ENCODE measurements around the gene ALG2.
A peak's percentile ranks its signal among the peaks of the same experiment; 100 is the strongest.

ALG2 gene

DNA sequence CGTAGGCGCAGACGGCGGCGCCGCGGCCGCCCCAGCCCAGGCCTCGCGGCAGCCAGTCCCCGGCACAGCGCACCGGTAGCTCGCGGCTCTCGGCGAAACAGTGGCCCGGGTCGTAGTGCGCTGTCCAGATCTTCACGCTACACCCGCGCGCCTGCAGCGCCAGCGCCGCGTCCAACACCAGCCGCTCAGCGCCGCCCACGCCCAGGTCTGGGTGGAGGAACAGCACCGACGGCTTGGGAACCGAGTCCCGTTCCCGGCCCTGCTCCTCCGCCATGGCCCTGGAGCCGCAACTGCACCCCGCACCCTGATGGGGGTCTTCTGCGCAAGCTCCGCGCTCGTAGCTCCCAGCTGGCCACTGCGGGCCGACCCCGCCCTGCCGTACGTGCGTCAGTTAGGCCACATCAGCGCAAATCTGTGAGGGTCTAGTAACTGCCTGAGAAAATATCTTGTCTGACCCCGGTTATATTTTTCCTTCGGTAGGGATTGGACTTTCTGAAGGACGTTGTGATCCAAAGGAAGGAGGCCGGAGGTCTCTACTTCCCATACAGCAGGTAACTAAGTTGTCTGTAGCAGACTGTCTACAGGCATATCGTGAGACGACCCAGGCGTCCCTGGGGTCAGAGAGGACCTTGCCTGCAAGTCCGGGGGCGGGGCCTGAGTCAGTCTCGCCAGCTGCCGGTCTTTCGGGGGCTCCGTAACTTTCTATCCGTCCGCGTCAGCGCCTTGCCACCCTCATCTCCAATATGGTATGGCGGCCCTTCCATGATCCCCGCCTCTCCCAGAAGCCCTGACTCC, at the start of gene ALG2, which contains the start of gene SEC61B:
ALG2 (minus strand) TSS at position 322 of the 795 bp plus-strand sequence; CDS start at position 274, 48 bp downstream.
SEC61B (plus strand) TSS at position 662 of the 795 bp plus-strand sequence; CDS start at position 744, 82 bp downstream.
- DNase-seq (ENCODE audit: low read depth in 2 of 2): peak; percentile 90 to 91

GRCh38 chr9:99270491-99270890, 48.7 kb upstream of the ALG2 start:
- DNase-seq (ENCODE audit: low read depth in 2 of 2): no peak

DNA sequence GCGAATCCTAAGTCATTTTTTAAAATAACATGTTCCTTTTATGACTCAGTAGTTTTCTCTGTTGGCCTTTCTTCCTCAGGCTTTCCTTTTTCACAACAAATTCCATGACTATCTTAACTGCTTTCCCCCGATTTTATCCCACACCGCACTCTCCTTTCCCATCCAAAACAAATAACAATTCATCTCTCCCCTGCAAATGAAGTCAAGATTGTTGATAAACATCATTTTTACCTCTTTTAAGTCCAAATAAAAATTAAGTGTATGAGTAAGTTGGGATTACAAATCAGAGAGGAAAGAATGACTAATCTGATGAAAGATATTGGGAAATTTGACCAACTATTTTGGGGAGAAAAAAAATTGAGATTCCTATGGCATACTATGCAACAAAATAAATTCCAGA, 47.7 kb upstream of the ALG2 start:
- DNase-seq (ENCODE audit: low read depth in 2 of 2): no peak

DNA sequence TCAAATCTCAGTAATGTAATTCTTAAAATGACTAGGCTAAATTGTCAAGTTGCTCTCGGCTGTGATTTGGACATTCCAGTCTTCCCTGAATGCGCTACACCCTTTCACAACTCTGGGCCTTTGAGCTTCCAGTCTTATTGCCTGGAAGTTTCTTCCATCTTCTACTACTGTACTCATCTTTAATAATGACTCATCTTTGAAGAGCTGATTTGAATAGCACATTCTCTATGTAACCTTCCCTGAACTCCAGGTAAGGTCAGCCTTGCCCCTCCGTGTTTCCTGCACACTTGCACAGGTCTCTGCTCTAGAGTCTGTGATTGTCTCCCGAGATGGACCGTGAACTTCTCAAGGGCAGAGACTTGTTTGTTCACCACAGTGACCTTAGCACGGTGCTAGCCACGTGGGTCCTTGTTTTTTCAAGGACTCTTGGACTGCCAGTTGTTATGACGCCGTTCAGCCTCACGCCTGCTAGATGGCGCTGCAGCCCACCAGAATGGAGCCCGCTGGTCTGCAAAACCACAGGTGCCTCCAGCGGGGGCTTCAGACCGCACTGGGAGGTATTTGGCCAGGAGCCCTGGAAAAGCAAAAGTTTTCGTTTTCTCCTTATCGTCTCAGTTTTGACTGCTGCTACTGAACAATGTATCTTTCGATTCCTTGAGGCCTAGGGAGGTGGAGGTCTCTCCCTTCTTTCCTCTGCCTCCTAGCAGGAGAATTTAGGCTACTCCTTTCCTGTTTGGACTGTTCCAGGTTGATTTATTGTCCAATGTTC, 44.7 kb upstream of the ALG2 start:
- peak; percentile 53 to 62 for DNase-seq (ENCODE audit: low read depth in 2 of 2)

GRCh38 chr9:99265691-99266090, 43.9 kb upstream of the ALG2 start:
- no peak for DNase-seq (ENCODE audit: low read depth in 2 of 2)

GRCh38 chr9:99264070-99264680, 42.4 kb upstream of the ALG2 start:
- DNase-seq (ENCODE audit: low read depth in 2 of 2): no peak

- DNase-seq (ENCODE audit: low read depth in 2 of 2): no peak
These were observed 41.2 kb upstream of the ALG2 start for GRCh38 chr9:99262949-99263418.

- no peak for DNase-seq (ENCODE audit: low read depth in 2 of 2)
These were observed 40.2 kb upstream of the ALG2 start for GRCh38 chr9:99261923-99262322.

- no peak for DNase-seq (ENCODE audit: low read depth in 2 of 2)
These were observed 37.6 kb upstream of the ALG2 start for GRCh38 chr9:99259231-99259918.

DNA sequence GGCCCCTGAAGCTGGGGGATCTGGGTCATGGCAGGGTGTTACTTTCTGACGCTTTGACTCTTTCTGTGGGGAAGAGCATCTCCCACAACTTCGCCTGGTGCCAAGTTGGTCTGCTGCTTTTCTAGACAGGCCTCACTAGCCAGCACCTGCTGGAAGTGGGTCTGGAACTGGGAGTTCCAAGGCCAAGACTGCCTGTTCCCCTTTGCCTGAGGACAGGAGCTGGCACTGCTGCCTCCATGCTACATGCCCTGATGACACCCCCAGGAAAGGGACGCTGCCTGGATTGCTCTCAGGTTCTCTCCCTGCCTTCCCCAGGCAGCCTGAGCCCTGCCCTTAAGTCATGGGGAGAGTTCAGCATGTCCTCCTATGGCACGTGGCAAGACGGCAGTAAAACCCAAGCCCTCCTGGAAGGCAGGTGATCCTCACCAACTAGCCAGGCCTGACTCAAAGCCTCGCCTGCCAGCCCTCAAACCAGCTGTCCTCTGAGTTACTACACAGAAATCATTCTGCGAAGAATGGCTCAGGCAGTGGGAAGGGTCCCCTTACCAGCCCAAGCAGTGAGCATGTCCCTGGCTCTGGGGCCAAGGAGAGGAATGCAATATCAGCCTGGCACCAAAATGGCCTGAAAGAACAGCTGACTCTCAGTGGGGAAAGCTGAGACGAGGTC, 36.1 kb upstream of the ALG2 start:
- DNase-seq (ENCODE audit: low read depth in 2 of 2): no peak

GRCh38 chr9:99255651-99256050, 33.9 kb upstream of the ALG2 start:
- no peak for DNase-seq (ENCODE audit: low read depth in 2 of 2)

- DNase-seq (ENCODE audit: low read depth in 2 of 2): peak; percentile 89 to 90
These were observed 32.2 kb upstream of the ALG2 start for GRCh38 chr9:99253772-99254431.

GRCh38 chr9:99253134-99253533, 31.4 kb upstream of the ALG2 start:
- peak in 1 of 2 donors; percentile 37 for DNase-seq (ENCODE audit: low read depth in 2 of 2)

DNA sequence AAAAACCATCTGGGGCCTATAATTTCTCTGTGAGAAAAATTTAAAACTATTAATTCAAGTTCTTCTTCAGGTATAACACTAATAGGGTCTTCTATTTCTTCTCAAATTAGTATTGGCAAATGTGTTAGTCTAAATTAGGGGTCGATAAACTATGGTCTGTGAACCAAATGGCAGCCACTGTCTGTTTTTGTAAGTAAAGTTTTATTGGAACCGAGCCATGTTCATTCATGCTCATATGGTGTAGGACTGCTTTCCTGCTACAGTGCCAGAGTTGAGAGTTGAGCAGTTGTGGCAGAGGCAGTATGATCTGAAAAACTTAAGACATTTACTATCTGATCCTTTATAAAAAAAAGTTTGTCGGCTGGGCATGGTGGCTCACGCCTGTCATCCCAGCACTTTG, 29.4 kb upstream of the ALG2 start:
- no peak for DNase-seq (ENCODE audit: low read depth in 2 of 2)

DNA sequence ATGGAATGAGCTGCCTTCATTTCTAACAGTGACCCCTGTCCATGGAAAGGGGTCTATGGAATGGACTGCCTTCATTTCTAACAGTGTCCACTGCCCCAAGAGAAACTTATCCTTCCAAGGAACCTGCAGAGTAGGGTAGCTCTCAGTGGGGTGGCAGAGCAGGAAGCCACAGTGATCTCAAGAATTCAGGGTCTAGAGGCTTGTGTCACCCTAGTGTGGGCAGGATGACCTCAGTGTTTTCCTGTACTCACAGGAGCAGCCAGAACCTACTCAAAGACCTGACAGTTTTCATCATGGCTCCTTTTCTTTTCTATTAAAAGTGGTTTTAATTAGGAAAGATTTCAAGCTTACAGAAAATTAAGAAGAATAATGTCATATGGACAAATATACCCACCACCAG, 27.9 kb upstream of the ALG2 start:
- DNase-seq (ENCODE audit: low read depth in 2 of 2): no peak

DNA sequence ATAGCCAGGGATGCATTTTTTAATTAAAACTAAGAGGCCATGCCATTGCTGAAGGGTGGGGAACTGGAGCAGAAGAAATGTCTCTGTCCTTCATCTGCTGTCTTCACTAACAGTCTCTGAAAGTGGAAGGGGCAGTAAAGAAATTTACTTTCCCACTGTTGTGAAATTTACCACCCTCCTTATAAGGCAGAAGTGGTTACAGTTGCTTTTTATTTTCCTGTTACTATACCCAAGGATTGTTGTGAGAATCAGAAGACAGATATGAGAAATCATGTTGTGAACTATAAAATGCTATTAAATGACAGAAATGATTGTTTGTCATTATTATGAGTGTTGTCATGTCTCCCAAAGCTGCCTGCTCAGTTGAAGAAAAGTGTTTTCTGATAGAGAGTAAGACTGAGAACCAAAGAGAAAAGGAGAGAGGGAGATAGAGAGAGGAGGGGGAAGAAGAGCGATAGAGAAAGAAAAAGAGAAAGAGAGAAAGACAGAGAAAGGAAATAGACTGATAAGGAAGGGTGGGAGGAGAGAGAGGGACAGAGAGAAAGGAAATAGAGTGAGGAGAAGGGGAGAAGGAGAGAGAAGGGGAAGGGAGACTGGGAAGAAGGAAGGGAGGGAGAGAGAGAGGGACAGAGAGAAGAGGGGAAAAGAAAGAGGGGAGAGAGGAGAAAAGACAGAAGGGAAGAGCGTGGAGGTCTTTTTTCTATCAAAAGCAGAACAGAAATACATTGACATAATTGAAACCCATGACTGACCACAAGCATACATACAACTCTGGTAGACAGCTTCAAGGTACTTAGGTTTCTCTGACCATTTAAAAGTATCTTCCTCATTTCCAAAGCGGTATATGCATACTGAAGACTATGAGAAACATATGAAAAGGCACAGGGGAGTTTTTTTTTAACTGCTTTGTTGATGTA, 22.9 kb upstream of the ALG2 start:
- no peak for DNase-seq (ENCODE audit: low read depth in 2 of 2)

DNA sequence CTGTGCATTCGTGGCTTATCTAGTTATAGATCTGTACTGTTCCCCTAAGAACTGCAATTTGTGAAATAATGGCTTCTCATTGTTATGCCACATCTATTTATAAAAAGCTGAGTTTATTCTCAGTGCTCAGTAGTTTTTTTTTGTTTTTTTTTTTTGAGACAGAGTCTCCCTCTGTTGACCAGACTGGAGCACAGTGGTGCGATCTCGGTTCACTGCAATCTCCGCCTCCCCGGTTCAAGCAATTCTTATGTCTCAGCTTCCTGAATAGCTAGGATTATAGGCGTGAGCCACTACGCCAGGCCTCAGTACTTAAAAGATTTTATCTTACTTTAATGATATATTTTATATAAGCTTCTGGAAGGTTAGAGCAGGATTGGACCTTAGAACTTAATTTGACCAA, 19.4 kb upstream of the ALG2 start:
- no peak for DNase-seq (ENCODE audit: low read depth in 2 of 2)

DNA sequence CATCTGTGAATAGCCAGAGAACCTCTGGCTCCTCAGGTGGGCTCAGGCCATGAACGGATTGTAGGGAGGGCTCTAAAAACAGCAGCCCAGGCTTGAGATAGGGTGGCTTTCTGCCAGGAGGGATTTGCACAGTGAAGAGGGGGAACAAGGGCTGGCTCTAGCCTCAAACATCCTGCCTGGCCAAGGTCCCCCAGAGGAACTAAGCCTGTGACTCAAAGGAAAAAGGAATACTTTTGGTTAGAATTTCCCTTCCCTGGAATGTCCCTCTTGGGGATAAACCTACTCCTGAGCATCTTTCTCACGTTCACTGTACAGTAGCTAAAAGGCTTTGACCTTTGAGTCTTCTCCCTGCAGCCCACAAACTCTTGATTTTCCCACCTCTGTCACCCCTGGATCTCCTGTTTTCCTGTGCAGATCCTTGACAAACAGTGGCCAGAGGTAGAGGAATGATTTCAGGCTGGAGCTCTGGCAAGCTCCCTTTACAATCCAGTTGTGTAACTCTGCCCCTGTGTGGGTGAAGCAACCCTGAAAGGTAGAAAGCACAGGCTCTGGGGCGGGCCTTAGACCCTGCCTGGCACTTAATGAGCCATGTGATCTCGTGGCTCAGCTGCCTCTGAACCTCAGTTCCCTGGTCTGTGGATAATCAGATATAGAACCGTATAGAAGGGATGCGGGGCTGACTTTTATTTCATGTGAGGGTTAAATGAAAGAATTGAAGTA, 17.8 kb upstream of the ALG2 start:
- no peak for DNase-seq (ENCODE audit: low read depth in 2 of 2)

DNA sequence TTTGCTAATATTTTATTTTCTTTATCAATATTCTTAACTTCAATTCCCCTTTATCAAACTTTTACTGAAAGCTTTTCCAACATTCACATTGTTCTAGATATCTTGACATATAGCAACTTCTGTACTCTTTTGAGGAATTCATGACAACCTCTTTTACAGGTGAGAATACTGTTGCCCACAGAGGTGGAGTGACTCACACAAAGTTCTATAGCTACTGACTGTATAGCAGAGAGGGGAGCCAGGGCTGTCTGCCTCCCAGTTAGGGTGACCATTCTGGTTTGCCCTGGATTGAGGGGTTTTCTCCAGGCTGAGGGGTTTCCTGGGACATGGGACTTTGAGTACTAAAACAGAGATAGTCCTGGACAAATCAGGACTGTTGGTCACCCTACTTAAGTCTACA, 16.6 kb upstream of the ALG2 start:
- no peak for DNase-seq (ENCODE audit: low read depth in 2 of 2)

Measured in stimulated activated CD8-positive, alpha-beta memory T cell treated with anti-CD3 and anti-CD28 coated beads, Interleukin-15, amount 100 ng/mL, for 48 hours (primary cell).